SK-N-SH (cell line): ENCODE measurements around the gene SPTBN1.

Experiments
- POLR2AphosphoS5 ChIP-seq: IDR thresholded peaks from 2 replicates; pipeline ENCODE4 v1.6.1; 2012; ENCODE audit warnings: low read depth, low read length
- TF ChIP-seq, protein P1 (sequence below): fragments of 150-350 bp; IDR thresholded peaks from 2 replicates; pipeline ENCODE4 v1.6.1; 2017; ENCODE audit warnings: antibody characterized with exemption, low read length, low read depth, borderline replicate concordance

DNA sequence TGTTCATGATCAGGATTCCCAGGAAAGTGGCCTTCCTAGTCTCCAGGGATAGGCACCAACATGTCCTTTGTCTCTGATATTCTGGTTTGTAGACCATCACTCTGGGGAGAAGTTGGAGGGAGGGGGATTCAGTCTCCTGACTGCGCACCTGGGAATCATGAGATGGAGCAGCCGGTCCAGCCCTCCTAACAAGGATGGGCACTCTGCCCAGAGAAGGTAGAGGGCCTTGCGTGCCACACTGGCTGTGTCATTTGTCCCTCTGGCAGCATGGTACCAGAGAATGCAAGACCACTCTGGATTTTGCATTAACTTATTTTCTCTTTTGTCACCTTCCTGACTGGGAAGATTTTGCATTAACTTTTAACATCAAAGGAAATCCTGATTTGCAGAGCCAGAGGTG lies 192.1 kb downstream of the SPTBN1 start:
- TF ChIP-seq POLR2AphosphoS5: no peak
- TF ChIP-seq, protein P1, sequence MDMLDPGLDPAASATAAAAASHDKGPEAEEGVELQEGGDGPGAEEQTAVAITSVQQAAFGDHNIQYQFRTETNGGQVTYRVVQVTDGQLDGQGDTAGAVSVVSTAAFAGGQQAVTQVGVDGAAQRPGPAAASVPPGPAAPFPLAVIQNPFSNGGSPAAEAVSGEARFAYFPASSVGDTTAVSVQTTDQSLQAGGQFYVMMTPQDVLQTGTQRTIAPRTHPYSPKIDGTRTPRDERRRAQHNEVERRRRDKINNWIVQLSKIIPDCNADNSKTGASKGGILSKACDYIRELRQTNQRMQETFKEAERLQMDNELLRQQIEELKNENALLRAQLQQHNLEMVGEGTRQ: no peak
